Gastroesophageal sphincter (tissue), 3 donors: ENCODE results near the gene LINGO3.

Experiments used
- EP300 ChIP-seq: sonication (generic); formaldehyde crosslinking; IDR thresholded peaks from one replicate; pipeline ENCODE4 v1.6.1; 2017; ENCODE audit warnings: antibody characterized with exemption, mild to moderate bottlenecking
- POLR2A ChIP-seq, 2 donors: fragments of 450-650 bp; IDR thresholded peaks; one replicate each; pipeline ENCODE4 v1.6.1; 2017; ENCODE audit warnings: antibody characterized with exemption in 2 of 2, mild to moderate bottlenecking in 2 of 2, moderate library complexity in 1 of 2
- TF ChIP-seq, protein P1 (sequence below), 4 experiments: fragments of 200-600 bp in 2 of 4; fragments of 450-650 bp in 2 of 4; sonication (generic) in 1 of 4; IDR thresholded peaks; one replicate each; pipeline ENCODE4 v1.5.1; 2017 to 2019; ENCODE audit warnings: antibody characterized with exemption in 4 of 4, mild to moderate bottlenecking in 2 of 4, moderate library complexity in 2 of 4

DNA sequence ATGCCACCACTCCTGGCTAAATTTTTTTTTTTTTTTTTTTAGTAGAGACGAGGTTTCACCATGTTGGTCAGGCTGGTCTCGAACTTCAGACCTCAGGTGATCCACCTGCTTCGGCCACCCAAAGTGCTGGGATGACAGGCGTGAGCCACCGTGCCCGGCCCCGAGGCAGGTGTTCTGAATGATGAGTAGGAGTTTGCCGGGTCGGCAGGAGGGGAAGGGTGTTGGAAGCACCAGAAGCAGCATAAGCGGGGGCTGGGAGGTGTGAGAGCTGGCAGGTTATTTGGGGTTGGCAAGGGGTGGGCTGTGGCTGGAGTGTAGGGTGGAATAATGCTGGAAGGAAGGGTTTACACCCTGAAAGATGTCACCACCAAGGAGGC lies 22.3 kb upstream of the LINGO3 start:
- TF ChIP-seq, protein P1, sequence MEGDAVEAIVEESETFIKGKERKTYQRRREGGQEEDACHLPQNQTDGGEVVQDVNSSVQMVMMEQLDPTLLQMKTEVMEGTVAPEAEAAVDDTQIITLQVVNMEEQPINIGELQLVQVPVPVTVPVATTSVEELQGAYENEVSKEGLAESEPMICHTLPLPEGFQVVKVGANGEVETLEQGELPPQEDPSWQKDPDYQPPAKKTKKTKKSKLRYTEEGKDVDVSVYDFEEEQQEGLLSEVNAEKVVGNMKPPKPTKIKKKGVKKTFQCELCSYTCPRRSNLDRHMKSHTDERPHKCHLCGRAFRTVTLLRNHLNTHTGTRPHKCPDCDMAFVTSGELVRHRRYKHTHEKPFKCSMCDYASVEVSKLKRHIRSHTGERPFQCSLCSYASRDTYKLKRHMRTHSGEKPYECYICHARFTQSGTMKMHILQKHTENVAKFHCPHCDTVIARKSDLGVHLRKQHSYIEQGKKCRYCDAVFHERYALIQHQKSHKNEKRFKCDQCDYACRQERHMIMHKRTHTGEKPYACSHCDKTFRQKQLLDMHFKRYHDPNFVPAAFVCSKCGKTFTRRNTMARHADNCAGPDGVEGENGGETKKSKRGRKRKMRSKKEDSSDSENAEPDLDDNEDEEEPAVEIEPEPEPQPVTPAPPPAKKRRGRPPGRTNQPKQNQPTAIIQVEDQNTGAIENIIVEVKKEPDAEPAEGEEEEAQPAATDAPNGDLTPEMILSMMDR (IDR thresholded peaks at IDR 0.05) = no peak
- no peak for TF ChIP-seq POLR2A (IDR thresholded peaks at IDR 0.05)
- TF ChIP-seq EP300 = no peak
